ENCODE measurements around the gene KIAA1671. TPM values are rescaled to one million over a fixed set of nuclear protein-coding genes. Genes with fewer than 3 reads are reported as not detected.

Gene KIAA1671
- total RNA-seq, 4 donors from 2014 or later, result 16.2 to 35.0 (median 21.7) TPM

DNA sequence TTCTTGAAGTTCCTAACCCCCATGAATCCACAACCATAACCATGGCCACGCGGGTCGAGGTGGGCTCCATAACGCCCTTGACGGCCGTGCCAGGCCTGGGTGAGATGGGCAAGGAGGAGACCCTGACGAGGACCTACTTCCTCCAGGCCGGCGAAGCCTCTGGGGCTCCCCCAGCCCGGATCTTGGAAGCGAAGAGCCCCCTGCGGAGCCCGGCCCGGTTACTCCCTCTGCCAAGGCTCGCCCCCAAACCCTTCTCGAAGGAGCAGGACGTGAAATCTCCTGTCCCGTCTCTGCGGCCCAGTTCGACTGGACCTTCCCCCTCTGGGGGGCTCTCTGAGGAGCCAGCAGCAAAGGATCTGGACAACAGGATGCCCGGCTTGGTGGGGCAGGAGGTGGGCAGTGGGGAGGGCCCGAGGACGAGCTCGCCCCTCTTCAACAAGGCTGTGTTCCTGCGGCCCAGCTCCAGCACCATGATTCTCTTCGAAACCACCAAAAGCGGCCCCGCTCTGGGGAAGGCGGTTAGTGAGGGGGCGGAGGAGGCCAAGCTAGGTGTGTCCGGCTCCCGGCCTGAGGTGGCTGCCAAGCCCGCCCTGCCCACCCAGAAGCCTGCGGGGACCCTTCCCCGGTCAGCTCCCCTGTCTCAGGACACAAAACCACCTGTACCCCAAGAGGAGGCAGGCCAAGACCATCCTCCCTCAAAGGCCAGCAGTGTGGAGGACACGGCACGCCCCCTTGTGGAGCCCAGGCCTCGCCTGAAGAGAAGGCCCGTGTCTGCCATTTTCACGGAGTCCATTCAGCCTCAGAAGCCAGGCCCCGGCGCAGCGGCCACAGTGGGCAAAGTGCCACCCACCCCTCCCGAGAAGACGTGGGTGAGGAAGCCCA lies 75.7 kb downstream of the KIAA1671 start:
- Histone ChIP-seq H3K9me3 (no peaks in the 10 kb centered on the region), H3K4me1 (peaks cover 0 to 12% of the 10 kb centered on the region in 2 donors), H3K27ac (no peak overlapping the region), H3K4me3 (no peak overlapping the region), H3K36me3 (no peaks in the 10 kb centered on the region), H3K27me3 (no peaks in the 10 kb centered on the region)
- DNase-seq (no peak), ATAC-seq (no peak)
- intact Hi-C loops (cut with DNase I; ENCODE audit: low total_unique reads), result loop anchor here (1.0 kb wide), 1 partner anchor 76 kb away; the partner anchor contains the start of gene KIAA1671
- no peak for TF ChIP-seq POLR2A (IDR thresholded peaks at IDR 0.05)
- peak in 2 of 5 experiments; percentile 41 to 46 for TF ChIP-seq CTCF (IDR thresholded peaks at IDR 0.05 in 4 of 5, conservative IDR thresholded peaks at IDR 0.05 in 1 of 5)
- in situ Hi-C loops (cut with MboI; ENCODE audit: low sequenced_read_pairs in 4 of 4), result no loop called here

GRCh38 chr22:25028841-25029141 lies 76.3 kb downstream of the KIAA1671 start:
- no peak for ATAC-seq
- intact Hi-C loops (cut with DNase I; ENCODE audit: low total_unique reads), result loop anchor here (1.0 kb wide), 1 partner anchor 76 kb away; the partner anchor contains the start of gene KIAA1671
- Histone ChIP-seq H3K4me1 (peaks cover 0 to 12% of the 10 kb centered on the region in 2 donors), H3K36me3 (no peaks in the 10 kb centered on the region), H3K4me3 (no peak overlapping the region), H3K27me3 (no peaks in the 10 kb centered on the region), H3K9me3 (no peaks in the 10 kb centered on the region), H3K27ac (no peak overlapping the region)
- in situ Hi-C loops (cut with MboI; ENCODE audit: low sequenced_read_pairs in 4 of 4), result no loop called here
- TF ChIP-seq POLR2A (IDR thresholded peaks at IDR 0.05), result no peak
- no peak for DNase-seq

DNA sequence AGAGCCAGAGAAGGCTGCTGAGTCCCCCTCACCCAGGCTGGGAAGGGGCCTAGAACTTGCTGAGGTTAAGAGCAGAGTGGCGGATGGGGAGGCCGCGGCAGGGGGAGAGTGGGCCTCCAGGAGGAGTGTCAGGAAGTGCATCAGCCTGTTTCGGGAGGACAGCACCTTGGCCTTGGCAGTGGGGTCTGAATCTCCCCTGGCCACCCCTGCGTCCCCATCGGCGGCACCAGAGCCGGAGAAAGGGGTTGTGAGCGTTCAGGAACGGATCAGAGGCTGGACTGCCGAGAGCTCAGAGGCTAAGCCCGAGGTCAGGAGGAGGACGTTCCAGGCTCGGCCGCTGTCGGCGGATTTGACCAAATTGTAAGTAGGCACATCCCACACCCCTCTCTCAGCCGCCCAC lies 76.7 kb downstream of the KIAA1671 start:
- Histone ChIP-seq H3K9me3 (no peaks in the 10 kb centered on the region), H3K36me3 (no peaks in the 10 kb centered on the region), H3K27ac (no peak overlapping the region), H3K4me3 (no peak overlapping the region), H3K27me3 (no peaks in the 10 kb centered on the region), H3K4me1 (peaks cover 0 to 12% of the 10 kb centered on the region in 2 donors)
- intact Hi-C loops (cut with DNase I; ENCODE audit: low total_unique reads), result no loop called here
- in situ Hi-C loops (cut with MboI; ENCODE audit: low sequenced_read_pairs in 4 of 4), result no loop called here
- no peak for DNase-seq
- no peak for ATAC-seq
- TF ChIP-seq CTCF (IDR thresholded peaks at IDR 0.05 in 4 of 5, conservative IDR thresholded peaks at IDR 0.05 in 1 of 5), result no peak
- no peak for TF ChIP-seq POLR2A (IDR thresholded peaks at IDR 0.05)

DNA sequence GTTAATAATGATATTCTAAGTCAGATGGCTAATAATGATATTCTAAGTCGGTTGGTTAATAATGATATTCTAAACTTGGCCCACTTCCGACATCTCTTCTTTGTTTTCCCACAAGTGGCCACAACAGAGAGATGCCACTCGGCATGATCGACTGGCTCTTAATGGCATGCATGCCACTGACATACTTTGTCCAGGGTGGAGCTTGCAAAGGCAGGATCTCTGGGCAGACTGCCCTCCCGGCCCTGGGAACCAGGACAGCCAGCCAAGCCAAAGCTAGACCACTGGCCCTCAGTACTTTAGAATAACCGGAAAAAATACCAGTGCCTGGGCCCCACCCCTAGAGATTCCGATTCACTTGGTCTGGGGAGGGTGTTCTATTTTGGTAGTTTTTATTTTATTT lies 78.1 kb downstream of the KIAA1671 start:
- DNase-seq, result no peak
- ATAC-seq, result no peak
- H3K36me3 ChIP-seq, result no peaks in the 10 kb centered on the region
- no peaks in the 10 kb centered on the region for H3K27me3 ChIP-seq
- no peak overlapping the region for H3K4me3 ChIP-seq
- TF ChIP-seq CTCF (IDR thresholded peaks at IDR 0.05 in 4 of 5, conservative IDR thresholded peaks at IDR 0.05 in 1 of 5) (no peak), POLR2A (IDR thresholded peaks at IDR 0.05) (no peak)
- H3K4me1 ChIP-seq, result peaks cover 0 to 11% of the 10 kb centered on the region in 2 donors
- no peaks in the 10 kb centered on the region for H3K9me3 ChIP-seq
- intact Hi-C loops (cut with DNase I; ENCODE audit: low total_unique reads) (no loop called here), in situ Hi-C loops (cut with MboI; ENCODE audit: low sequenced_read_pairs in 4 of 4) (no loop called here)
- H3K27ac ChIP-seq, result no peak overlapping the region

- ATAC-seq, result no peak
- intact Hi-C loops (cut with DNase I; ENCODE audit: low total_unique reads), result no loop called here
- no peak for DNase-seq
- no peaks in the 10 kb centered on the region for H3K4me1 ChIP-seq
- TF ChIP-seq POLR2A (IDR thresholded peaks at IDR 0.05) (no peak), CTCF (IDR thresholded peaks at IDR 0.05 in 4 of 5, conservative IDR thresholded peaks at IDR 0.05 in 1 of 5) (no peak)
- H3K27ac ChIP-seq, result no peak overlapping the region
- H3K27me3 ChIP-seq, result no peaks in the 10 kb centered on the region
- no peaks in the 10 kb centered on the region for H3K9me3 ChIP-seq
- H3K4me3 ChIP-seq, result no peak overlapping the region
- in situ Hi-C loops (cut with MboI; ENCODE audit: low sequenced_read_pairs in 4 of 4), result no loop called here
- no peaks in the 10 kb centered on the region for H3K36me3 ChIP-seq
These were observed 79.5 kb downstream of the KIAA1671 start for GRCh38 chr22:25032066-25032465.
